Measurements from ENCODE around the gene DDX52.
A peak's percentile ranks its signal among the peaks of the same experiment; 100 is the strongest.
"Not testable (repeated sequence)": the region's sequence is repeated elsewhere in the genome, so short reads cannot be mapped to it uniquely, and the experiment has no call there.

The DDX52 gene, protein sequence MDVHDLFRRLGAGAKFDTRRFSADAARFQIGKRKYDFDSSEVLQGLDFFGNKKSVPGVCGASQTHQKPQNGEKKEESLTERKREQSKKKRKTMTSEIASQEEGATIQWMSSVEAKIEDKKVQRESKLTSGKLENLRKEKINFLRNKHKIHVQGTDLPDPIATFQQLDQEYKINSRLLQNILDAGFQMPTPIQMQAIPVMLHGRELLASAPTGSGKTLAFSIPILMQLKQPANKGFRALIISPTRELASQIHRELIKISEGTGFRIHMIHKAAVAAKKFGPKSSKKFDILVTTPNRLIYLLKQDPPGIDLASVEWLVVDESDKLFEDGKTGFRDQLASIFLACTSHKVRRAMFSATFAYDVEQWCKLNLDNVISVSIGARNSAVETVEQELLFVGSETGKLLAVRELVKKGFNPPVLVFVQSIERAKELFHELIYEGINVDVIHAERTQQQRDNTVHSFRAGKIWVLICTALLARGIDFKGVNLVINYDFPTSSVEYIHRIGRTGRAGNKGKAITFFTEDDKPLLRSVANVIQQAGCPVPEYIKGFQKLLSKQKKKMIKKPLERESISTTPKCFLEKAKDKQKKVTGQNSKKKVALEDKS

DNA sequence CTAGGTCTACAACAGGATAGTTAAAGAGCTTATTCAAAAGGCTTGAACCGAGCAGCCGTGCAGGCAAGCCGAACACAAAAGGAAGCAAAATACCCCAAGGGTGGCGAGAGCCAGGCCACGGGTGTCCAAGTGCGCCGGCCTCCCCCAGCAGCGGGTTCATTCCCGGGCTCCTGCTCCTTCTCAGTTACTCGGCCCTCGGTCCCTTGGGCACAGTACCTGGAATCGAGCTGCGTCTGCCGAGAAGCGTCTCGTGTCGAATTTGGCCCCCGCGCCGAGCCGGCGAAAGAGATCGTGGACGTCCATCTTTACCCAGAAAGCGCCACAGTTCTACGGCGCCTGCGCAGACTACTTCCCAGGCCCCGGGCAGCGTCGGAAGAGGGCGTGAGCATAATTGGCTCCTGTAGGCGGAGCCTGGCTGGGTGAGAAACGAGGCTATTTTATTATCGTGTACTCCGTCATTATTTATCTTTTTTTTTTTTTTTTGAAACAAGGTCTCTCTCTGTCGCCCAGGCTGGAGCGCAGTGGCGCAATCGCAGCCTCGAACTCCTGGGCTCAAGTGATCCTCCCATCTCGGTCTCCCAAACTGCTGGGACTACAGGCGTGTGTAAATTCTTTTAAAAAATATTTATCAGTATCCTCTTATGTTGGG is at the start of gene DDX52:
DDX52 (minus strand) TSS at position 329 of the 649 bp plus-strand sequence; CDS start at position 303, 26 bp downstream.
- DNase-seq: peak; percentile 90
- peaks cover 45% of the 10 kb centered on the region for H3K36me3 Mint-ChIP-seq (ENCODE audit: low read depth)
- peak within 1 kb of the TSS; percentile 97 for H3K27ac Mint-ChIP-seq
- H3K27me3 Mint-ChIP-seq (ENCODE audit: low read depth, poor library complexity): peaks cover 50% of the 10 kb centered on the region
- no peaks in the 10 kb centered on the region for H3K9me3 Mint-ChIP-seq
- TF ChIP-seq, protein P1, sequence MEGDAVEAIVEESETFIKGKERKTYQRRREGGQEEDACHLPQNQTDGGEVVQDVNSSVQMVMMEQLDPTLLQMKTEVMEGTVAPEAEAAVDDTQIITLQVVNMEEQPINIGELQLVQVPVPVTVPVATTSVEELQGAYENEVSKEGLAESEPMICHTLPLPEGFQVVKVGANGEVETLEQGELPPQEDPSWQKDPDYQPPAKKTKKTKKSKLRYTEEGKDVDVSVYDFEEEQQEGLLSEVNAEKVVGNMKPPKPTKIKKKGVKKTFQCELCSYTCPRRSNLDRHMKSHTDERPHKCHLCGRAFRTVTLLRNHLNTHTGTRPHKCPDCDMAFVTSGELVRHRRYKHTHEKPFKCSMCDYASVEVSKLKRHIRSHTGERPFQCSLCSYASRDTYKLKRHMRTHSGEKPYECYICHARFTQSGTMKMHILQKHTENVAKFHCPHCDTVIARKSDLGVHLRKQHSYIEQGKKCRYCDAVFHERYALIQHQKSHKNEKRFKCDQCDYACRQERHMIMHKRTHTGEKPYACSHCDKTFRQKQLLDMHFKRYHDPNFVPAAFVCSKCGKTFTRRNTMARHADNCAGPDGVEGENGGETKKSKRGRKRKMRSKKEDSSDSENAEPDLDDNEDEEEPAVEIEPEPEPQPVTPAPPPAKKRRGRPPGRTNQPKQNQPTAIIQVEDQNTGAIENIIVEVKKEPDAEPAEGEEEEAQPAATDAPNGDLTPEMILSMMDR (IDR thresholded peaks at IDR 0.05): no peak
- peak within 1 kb of the TSS; percentile 93 for H3K4me3 Mint-ChIP-seq
- H3K4me1 Mint-ChIP-seq: peaks cover 37% of the 10 kb centered on the region

DNA sequence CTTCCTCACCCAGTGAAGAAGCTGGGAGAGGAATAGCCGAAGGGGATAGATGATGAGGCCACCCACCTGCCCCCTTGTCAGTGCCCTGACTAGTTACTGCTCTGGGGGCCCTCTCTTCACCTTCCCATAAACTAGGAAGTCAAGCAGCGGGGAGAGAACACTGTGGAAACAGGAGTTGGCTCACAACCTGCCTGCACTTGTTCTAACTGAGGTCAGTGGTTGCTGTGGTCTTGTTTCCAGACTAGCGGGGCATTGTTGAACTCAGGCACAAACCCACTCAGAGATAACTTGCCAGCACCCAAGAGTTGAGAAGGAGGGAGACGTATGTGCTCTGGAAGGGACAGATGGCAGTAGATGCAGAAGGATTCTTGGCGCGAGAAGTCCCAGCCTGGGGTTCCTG is 48.6 kb upstream of the DDX52 start:
- Mint-ChIP-seq H3K36me3 (ENCODE audit: low read depth) (peaks cover 5% of the 10 kb centered on the region), H3K4me1 (peaks cover 70% of the 10 kb centered on the region), H3K27ac (no peak overlapping the region), H3K4me3 (no peak overlapping the region), H3K9me3 (peaks cover 9% of the 10 kb centered on the region), H3K27me3 (ENCODE audit: low read depth, poor library complexity) (peaks cover 7% of the 10 kb centered on the region)
- no peak for DNase-seq
- TF ChIP-seq, protein P1 (IDR thresholded peaks at IDR 0.05): no peak

DNA sequence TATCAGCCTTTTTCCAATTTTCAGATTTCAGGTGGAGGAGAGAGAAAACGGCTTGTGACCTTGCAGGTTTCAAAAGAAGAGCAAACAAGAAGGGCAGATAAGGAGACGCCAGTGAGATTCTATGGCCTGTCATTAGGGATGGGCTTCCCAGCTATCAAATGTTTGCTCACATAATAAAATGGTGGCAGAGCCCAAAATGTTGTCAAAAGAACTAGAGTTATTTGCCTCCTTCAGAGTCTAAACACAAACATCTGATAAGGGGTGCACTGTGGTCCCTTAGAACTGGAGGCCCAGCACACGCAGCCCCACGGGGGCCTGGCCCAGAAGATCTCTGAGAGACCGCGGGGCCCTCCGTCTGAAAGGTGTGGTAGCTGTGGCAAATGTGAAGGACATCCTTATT is 46.1 kb upstream of the DDX52 start:
- H3K27ac Mint-ChIP-seq: no peak overlapping the region
- H3K36me3 Mint-ChIP-seq (ENCODE audit: low read depth): no peaks in the 10 kb centered on the region
- TF ChIP-seq, protein P1 (IDR thresholded peaks at IDR 0.05): no peak
- H3K27me3 Mint-ChIP-seq (ENCODE audit: low read depth, poor library complexity): peaks cover 7% of the 10 kb centered on the region
- peaks cover 77% of the 10 kb centered on the region for H3K4me1 Mint-ChIP-seq
- no peak for DNase-seq
- H3K9me3 Mint-ChIP-seq: no peaks in the 10 kb centered on the region
- H3K4me3 Mint-ChIP-seq: no peak overlapping the region

DNA sequence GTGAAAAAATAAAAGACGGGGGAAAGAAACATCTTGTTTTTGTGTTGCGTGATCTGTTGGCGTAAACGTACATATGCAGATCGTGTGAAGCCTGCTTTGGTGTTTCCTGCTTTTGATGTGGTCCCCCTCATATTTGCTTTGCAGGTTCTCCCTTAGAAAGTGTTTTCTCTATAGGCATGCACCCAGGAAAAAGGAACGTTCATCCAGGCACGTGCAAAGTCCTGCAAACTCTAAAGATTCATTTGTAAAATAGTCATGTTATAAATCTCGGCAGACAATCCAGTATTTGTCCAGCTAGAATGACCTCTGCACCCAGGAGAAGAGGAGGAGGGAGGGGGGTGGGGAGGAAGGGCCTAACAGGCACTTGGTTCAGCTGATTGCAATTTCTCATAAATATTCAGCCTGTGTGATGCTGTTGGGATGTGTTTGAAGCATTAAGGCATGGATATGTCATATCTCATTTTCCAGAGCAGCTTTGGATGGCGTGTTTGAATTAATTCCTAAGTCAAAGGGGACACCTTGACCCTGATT is 40.3 kb upstream of the DDX52 start:
- DNase-seq: no peak
- H3K27ac Mint-ChIP-seq: no peak overlapping the region
- peaks cover 12% of the 10 kb centered on the region for H3K27me3 Mint-ChIP-seq (ENCODE audit: low read depth, poor library complexity)

DNA sequence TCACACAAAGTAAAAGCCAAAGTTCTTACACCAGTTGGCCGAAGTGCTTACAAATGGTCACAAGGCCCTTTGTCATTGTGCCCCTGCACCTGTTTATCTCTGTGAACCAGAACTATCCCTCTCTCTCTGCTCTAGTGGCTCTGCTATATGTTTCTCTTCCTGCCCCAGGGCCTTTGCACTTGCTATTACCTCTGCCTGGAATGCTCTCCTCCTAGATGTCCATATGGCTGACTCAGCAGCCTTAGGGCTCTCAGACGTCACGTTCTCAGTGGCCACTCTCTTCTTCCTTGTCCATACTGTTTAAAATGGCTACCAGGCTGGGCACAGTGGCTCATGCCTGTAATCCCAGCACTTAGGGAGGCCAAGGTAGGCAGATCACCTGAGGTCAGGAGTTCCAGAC is 38.8 kb upstream of the DDX52 start:
- Mint-ChIP-seq H3K27me3 (ENCODE audit: low read depth, poor library complexity) (peaks cover 14% of the 10 kb centered on the region), H3K9me3 (peaks cover 28% of the 10 kb centered on the region), H3K27ac (no peak overlapping the region), H3K4me1 (peaks cover 55% of the 10 kb centered on the region), H3K36me3 (ENCODE audit: low read depth) (peaks cover 7% of the 10 kb centered on the region), H3K4me3 (no peak overlapping the region)
- no peak for DNase-seq
- TF ChIP-seq, protein P1 (IDR thresholded peaks at IDR 0.05): no peak

More for the DNA sequence above, 40.3 kb upstream of the DDX52 start:
- TF ChIP-seq, protein P1 (IDR thresholded peaks at IDR 0.05): no peak
- Mint-ChIP-seq H3K4me3 (no peak overlapping the region), H3K36me3 (ENCODE audit: low read depth) (peaks cover 3% of the 10 kb centered on the region), H3K9me3 (peaks cover 20% of the 10 kb centered on the region), H3K4me1 (peaks cover 54% of the 10 kb centered on the region)

DNA sequence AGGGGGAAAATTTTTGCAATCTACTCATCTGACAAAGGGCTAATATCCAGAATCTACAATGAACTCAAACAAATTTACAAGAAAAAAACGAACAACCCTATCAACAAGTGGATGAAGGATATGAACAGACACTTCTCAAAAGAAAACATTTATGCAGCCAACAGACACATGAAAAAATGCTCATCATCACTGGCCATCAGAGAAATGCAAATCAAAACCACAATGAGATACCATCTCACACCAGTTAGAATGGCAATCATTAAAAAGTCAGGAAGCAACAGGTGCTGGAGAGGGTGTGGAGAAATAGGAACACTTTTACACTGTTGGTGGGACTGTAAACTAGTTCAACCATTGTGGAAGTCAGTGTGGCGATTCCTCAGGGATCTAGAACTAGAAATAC is 36.7 kb upstream of the DDX52 start:
- Mint-ChIP-seq H3K4me1 (peaks cover 55% of the 10 kb centered on the region), H3K27me3 (ENCODE audit: low read depth, poor library complexity) (peaks cover 14% of the 10 kb centered on the region), H3K9me3 (peaks cover 28% of the 10 kb centered on the region)
- H3K4me3 Mint-ChIP-seq; DNase-seq; H3K36me3 Mint-ChIP-seq (ENCODE audit: low read depth); H3K27ac Mint-ChIP-seq: not testable (repeated sequence)

All from nephron progenitor cell (in vitro differentiated cells).